Liver (tissue), 9 donors: ENCODE data around the gene IL31RA. TPM values are rescaled to one million over a fixed set of nuclear protein-coding genes. Genes with fewer than 3 reads are reported as not detected.

Experiments
- DNase-seq: peaks from one replicate; pipeline ENCODE4 v3.0.0-alpha.2; 2017; ENCODE audit warnings: low spot score
- H3K27ac ChIP-seq, 2 donors: one replicate each; pipeline ENCODE4 v1.7.0; 2013; ENCODE audit warnings: inconsistent platforms in 2 of 2, low read length in 2 of 2, control low read depth in 1 of 2, low read depth in 1 of 2, mild to moderate bottlenecking in 1 of 2
- H3K27me3 ChIP-seq, 4 donors: one replicate each; pipeline versions ENCODE4 v1.6.1 to v1.7.0; 2013; ENCODE audit warnings: low read length in 3 of 4, inconsistent platforms in 1 of 4, mild to moderate bottlenecking in 1 of 4, moderate library complexity in 1 of 4; ENCODE audit not compliant: control insufficient read depth in 4 of 4, insufficient read depth in 4 of 4
- H3K36me3 ChIP-seq, 4 donors: one replicate each; pipeline versions ENCODE4 v1.6.1 to v1.7.0; 2013; ENCODE audit warnings: low read length in 3 of 4, mild to moderate bottlenecking in 3 of 4, low read depth in 1 of 4, moderate library complexity in 1 of 4; ENCODE audit not compliant: control insufficient read depth in 4 of 4, insufficient read depth in 3 of 4
- H3K4me1 ChIP-seq, 4 donors: one replicate each; pipeline versions ENCODE4 v1.6.1 to v1.7.0; 2013; ENCODE audit warnings: low read length in 3 of 4, mild to moderate bottlenecking in 3 of 4, moderate library complexity in 1 of 4; ENCODE audit not compliant: control insufficient read depth in 4 of 4, insufficient read depth in 4 of 4
- H3K4me3 ChIP-seq, 3 donors: one replicate each; pipeline versions ENCODE4 v1.6.1 to v1.7.0; 2013; ENCODE audit warnings: low read length in 3 of 3, control low read depth in 1 of 3, low read depth in 1 of 3, mild to moderate bottlenecking in 1 of 3
- H3K9ac ChIP-seq, 2 donors: one replicate each; pipeline ENCODE4 v1.7.0; 2013; ENCODE audit warnings: low read length in 2 of 2, mild to moderate bottlenecking in 2 of 2, moderate library complexity in 2 of 2, control low read depth in 1 of 2, low read depth in 1 of 2
- H3K9me3 ChIP-seq, 4 donors: one replicate each; pipeline versions ENCODE4 v1.6.1 to v1.7.0; 2013; ENCODE audit warnings: low read length in 3 of 4; ENCODE audit not compliant: control insufficient read depth in 4 of 4
- ATF3 ChIP-seq: IDR thresholded peaks from 2 replicates; pipeline ENCODE4 v1.6.1; 2016; ENCODE audit warnings: antibody characterized with exemption
- EGR1 ChIP-seq, 2 donors: IDR thresholded peaks; 2 replicates each; pipeline ENCODE4 v1.6.1; 2016 to 2018; ENCODE audit warnings: antibody characterized with exemption in 2 of 2, low read depth in 2 of 2
- FOXA1 ChIP-seq: IDR thresholded peaks from 2 replicates; pipeline ENCODE4 v1.6.1; 2016; ENCODE audit warnings: antibody characterized with exemption
- FOXA2 ChIP-seq: IDR thresholded peaks from 2 replicates; pipeline ENCODE4 v1.6.1; 2016; ENCODE audit warnings: antibody characterized with exemption
- GABPA ChIP-seq, 2 donors: IDR thresholded peaks in 1 of 2; conservative IDR thresholded peaks in 1 of 2; 2 replicates each; pipeline ENCODE4 v1.6.1; 2016; ENCODE audit warnings: antibody characterized with exemption in 2 of 2, mild to moderate bottlenecking in 1 of 2, moderate library complexity in 1 of 2
- HNF4A ChIP-seq, 2 donors: conservative IDR thresholded peaks; 2 replicates each; pipeline ENCODE4 v1.6.1; 2016; ENCODE audit warnings: antibody characterized with exemption in 2 of 2, mild to moderate bottlenecking in 2 of 2
- HNF4G ChIP-seq: IDR thresholded peaks from 2 replicates; pipeline ENCODE4 v1.6.1; 2016; ENCODE audit warnings: antibody characterized with exemption
- JUND ChIP-seq, 2 donors: IDR thresholded peaks; 2 replicates each; pipeline ENCODE4 v1.6.1; 2016; ENCODE audit warnings: antibody characterized with exemption in 2 of 2
- MAX ChIP-seq: IDR thresholded peaks from 2 replicates; pipeline ENCODE4 v1.6.1; 2016; ENCODE audit warnings: antibody characterized with exemption
- NR2F2 ChIP-seq: IDR thresholded peaks from 2 replicates; pipeline ENCODE4 v1.6.1; 2016; ENCODE audit warnings: antibody characterized with exemption
- RAD21 ChIP-seq, 2 donors: IDR thresholded peaks; 2 replicates each; pipeline ENCODE4 v1.6.1; 2016; ENCODE audit warnings: antibody characterized with exemption in 2 of 2, mild to moderate bottlenecking in 2 of 2
- RXRA ChIP-seq, 2 donors: IDR thresholded peaks; 2 replicates each; pipeline ENCODE4 v1.6.1; 2017 to 2018; ENCODE audit warnings: antibody characterized with exemption in 2 of 2, mild to moderate bottlenecking in 1 of 2
- SP1 ChIP-seq: IDR thresholded peaks from 2 replicates; pipeline ENCODE4 v1.6.1; 2018; ENCODE audit warnings: antibody characterized with exemption, mild to moderate bottlenecking
- TAF1 ChIP-seq: conservative IDR thresholded peaks from 2 replicates; pipeline ENCODE4 v1.6.1; 2016; ENCODE audit warnings: antibody characterized with exemption, mild to moderate bottlenecking
- YY1 ChIP-seq: IDR thresholded peaks from 2 replicates; pipeline ENCODE4 v1.6.1; 2016; ENCODE audit warnings: antibody characterized with exemption, mild to moderate bottlenecking
- WGBS: extraction: QIAGEN DNeasy Blood & Tissue Kit; methylation state at CpG from one replicate; pipeline ENCODE4 v1.1.7; 2013; 5-methylcytosine and 5-hydroxymethylcytosine counted together
- polyA plus RNA-seq, 2 donors: library from polyadenylated mRNA; stranded (reverse) in 1 of 2; unstranded in 1 of 2; fragments of 200-250 nt in 1 of 2; fragments of >200 nt in 1 of 2; fragmentation: Nextera tagmentation in 1 of 2; extraction: Ambion mirVana in 1 of 2; gene quantifications; one replicate each; pipeline versions ENCODE4 v1.2.1 to v1.2.3, GENCODE V29; 2013 to 2015
- total RNA-seq, 2 donors: library from RNA; depleted of rRNA; stranded (reverse); fragments of >200 nt; gene quantifications; one replicate each; pipeline ENCODE4 v1.2.3, GENCODE V29; 2014
- TF ChIP-seq, protein P1 (sequence below): IDR thresholded peaks from 2 replicates; pipeline ENCODE4 v1.6.1; 2016; ENCODE audit warnings: antibody characterized with exemption, mild to moderate bottlenecking
- TF ChIP-seq, protein P2 (sequence below): IDR thresholded peaks from 2 replicates; pipeline ENCODE4 v1.6.1; 2016; ENCODE audit warnings: antibody characterized with exemption
- TF ChIP-seq, protein P3 (sequence below): fragments of 150-350 bp; IDR thresholded peaks from 2 replicates; pipeline ENCODE4 v1.5.1; 2017; ENCODE audit warnings: improper control_type of control experiment, low read depth, low read length; ENCODE audit not compliant: missing input control
- donor health status: healthy.
- donor health status: healthy.
- donor health status: healthy.
- donor health status: healthy.
- donor health status: healthy.

The IL31RA gene
- total and polyA plus RNA-seq, 4 donors: not detected

DNA sequence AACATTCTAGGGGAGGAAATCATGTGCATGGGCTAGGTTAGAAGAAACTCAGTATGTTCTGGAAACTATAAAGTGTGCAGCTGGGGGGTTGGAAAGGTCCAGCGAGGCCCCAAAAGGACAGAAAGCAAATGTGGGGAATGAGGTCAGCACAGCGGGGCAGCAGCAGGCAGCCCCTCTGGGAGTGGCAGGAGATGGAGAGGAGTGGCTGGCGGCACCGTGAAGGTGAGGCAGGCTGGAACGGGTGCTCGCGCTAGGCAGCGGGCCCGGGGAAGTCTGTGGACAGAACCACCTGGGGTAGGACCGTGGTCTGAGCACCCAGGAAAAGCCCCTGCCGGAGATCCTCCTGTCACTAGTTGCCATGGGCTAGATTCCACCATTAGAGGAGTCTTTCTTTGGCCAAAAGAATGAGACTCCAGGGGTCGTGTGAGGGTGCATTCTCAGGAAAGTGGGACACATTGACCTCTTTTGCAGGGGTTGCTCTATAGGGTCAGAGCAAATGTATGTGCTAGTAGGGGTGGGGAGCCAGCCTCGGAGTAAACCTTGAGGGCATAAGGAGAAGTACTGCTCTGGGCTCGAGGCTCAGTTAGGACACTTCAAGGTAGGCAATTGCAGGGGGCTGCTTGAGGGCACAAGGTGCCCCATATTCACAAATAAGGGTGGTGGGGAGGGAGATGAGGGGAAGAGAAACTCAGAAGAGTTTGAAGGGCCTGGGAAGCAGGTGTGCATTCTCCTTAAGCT is 82.4 kb downstream of the IL31RA start:
- Histone ChIP-seq H3K4me1 (peaks cover 9 to 54% (median 31%) of the 10 kb centered on the region in 4 donors), H3K36me3 (peaks cover 0 to 6% (median 5%) of the 10 kb centered on the region in 4 donors), H3K4me3 (no peak overlapping the region), H3K9ac (no peak overlapping the region), H3K27me3 (no peaks in the 10 kb centered on the region), H3K9me3 (no peaks in the 10 kb centered on the region), H3K27ac (peak overlapping the region; percentile 71 to 75)
- no peak for DNase-seq
- no peak for TF ChIP-seq GABPA (IDR thresholded peaks at IDR 0.05 in 1 of 2, conservative IDR thresholded peaks at IDR 0.05 in 1 of 2)
- no peak for TF ChIP-seq JUND (IDR thresholded peaks at IDR 0.05)
- TF ChIP-seq NR2F2: no peak
- TF ChIP-seq, protein P1, sequence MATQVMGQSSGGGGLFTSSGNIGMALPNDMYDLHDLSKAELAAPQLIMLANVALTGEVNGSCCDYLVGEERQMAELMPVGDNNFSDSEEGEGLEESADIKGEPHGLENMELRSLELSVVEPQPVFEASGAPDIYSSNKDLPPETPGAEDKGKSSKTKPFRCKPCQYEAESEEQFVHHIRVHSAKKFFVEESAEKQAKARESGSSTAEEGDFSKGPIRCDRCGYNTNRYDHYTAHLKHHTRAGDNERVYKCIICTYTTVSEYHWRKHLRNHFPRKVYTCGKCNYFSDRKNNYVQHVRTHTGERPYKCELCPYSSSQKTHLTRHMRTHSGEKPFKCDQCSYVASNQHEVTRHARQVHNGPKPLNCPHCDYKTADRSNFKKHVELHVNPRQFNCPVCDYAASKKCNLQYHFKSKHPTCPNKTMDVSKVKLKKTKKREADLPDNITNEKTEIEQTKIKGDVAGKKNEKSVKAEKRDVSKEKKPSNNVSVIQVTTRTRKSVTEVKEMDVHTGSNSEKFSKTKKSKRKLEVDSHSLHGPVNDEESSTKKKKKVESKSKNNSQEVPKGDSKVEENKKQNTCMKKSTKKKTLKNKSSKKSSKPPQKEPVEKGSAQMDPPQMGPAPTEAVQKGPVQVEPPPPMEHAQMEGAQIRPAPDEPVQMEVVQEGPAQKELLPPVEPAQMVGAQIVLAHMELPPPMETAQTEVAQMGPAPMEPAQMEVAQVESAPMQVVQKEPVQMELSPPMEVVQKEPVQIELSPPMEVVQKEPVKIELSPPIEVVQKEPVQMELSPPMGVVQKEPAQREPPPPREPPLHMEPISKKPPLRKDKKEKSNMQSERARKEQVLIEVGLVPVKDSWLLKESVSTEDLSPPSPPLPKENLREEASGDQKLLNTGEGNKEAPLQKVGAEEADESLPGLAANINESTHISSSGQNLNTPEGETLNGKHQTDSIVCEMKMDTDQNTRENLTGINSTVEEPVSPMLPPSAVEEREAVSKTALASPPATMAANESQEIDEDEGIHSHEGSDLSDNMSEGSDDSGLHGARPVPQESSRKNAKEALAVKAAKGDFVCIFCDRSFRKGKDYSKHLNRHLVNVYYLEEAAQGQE: no peak
- no peak for TF ChIP-seq EGR1 (IDR thresholded peaks at IDR 0.05; ENCODE audit: low read depth in 2 of 2)
- no peak for TF ChIP-seq TAF1
- TF ChIP-seq RAD21 (IDR thresholded peaks at IDR 0.05): no peak
- TF ChIP-seq FOXA2: no peak
- no peak for TF ChIP-seq RXRA (IDR thresholded peaks at IDR 0.05)
- no peak for TF ChIP-seq HNF4A (conservative IDR thresholded peaks at IDR 0.05)
- TF ChIP-seq, protein P2, sequence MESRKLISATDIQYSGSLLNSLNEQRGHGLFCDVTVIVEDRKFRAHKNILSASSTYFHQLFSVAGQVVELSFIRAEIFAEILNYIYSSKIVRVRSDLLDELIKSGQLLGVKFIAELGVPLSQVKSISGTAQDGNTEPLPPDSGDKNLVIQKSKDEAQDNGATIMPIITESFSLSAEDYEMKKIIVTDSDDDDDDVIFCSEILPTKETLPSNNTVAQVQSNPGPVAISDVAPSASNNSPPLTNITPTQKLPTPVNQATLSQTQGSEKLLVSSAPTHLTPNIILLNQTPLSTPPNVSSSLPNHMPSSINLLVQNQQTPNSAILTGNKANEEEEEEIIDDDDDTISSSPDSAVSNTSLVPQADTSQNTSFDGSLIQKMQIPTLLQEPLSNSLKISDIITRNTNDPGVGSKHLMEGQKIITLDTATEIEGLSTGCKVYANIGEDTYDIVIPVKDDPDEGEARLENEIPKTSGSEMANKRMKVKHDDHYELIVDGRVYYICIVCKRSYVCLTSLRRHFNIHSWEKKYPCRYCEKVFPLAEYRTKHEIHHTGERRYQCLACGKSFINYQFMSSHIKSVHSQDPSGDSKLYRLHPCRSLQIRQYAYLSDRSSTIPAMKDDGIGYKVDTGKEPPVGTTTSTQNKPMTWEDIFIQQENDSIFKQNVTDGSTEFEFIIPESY: no peak
- TF ChIP-seq, protein P3, sequence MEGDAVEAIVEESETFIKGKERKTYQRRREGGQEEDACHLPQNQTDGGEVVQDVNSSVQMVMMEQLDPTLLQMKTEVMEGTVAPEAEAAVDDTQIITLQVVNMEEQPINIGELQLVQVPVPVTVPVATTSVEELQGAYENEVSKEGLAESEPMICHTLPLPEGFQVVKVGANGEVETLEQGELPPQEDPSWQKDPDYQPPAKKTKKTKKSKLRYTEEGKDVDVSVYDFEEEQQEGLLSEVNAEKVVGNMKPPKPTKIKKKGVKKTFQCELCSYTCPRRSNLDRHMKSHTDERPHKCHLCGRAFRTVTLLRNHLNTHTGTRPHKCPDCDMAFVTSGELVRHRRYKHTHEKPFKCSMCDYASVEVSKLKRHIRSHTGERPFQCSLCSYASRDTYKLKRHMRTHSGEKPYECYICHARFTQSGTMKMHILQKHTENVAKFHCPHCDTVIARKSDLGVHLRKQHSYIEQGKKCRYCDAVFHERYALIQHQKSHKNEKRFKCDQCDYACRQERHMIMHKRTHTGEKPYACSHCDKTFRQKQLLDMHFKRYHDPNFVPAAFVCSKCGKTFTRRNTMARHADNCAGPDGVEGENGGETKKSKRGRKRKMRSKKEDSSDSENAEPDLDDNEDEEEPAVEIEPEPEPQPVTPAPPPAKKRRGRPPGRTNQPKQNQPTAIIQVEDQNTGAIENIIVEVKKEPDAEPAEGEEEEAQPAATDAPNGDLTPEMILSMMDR: no peak
- TF ChIP-seq YY1: no peak
- TF ChIP-seq MAX: no peak
- no peak for TF ChIP-seq HNF4G
- TF ChIP-seq FOXA1: no peak
- no peak for TF ChIP-seq ATF3
- TF ChIP-seq SP1: no peak
- WGBS: 90% methylated on average over 14 of the region's 14 CpGs
